Endometrial microvascular endothelial cells (primary cell): ENCODE measurements around the gene CDK10. TPM values are rescaled to one million over a fixed set of nuclear protein-coding genes. Genes with fewer than 3 reads are reported as not detected.

ENCODE experiments used
- in situ Hi-C: cut with HindIII; loops from 2 replicates; pipeline ENCODE4 v1.10.0; 2017; ENCODE audit warnings: low sequenced_read_pairs, low pct_unique_long_range_greater_than_20kb; ENCODE audit errors: inconsistent ontology term
- total RNA-seq: library from RNA; depleted of rRNA; stranded (reverse); fragments of >200 nt; gene quantifications from one replicate; pipeline ENCODE4 v1.2.3, GENCODE V29; 2015; ENCODE audit errors: inconsistent ontology term

The CDK10 gene
- total RNA-seq, 1 donor from 2014 or later, result 58.4 TPM

DNA sequence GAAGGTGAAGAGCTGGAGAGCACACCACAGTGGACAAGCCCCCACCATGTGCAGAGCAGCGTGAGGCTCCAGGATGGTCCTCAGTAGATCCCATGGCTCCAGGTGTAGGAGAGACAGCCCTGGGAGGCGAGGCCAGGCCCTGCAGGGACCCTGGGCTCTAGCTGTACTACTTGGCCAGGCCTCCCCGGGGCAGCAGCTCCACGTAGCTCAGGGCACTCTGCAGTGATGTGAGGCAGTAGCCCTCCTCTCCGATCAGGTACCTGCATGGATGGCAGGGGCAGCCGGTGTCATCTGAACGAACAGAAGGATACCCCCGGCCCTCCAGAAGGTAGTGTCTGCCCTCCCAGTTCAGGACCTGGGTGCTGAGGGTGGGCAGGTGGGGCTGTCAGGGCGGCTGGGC, 21.2 kb downstream of the CDK10 start:
- in situ Hi-C loops, result no loop called here

DNA sequence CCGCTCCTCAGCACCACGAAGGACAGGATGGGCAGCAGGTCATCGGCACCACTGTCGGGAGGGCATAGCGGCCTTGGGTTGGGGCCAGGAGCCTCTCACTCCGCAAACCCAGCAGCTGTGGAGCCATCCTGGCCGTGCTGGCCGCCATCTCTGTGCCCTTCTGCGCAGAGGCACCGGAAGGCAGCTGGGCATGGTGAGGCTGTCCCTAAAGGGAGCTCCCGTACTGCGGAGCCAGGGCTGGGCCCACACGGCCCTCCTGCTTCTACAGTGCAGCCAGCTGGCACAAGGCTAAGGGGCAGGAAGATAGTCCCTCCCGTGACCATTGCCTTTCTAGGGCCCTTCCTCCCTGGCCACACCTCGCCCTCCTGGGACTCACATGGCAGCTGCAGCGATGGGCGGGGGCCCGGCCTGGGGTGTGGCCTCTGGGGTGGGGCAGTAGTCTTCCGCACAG, 22.0 kb downstream of the CDK10 start:
- in situ Hi-C loops, result no loop called here

DNA sequence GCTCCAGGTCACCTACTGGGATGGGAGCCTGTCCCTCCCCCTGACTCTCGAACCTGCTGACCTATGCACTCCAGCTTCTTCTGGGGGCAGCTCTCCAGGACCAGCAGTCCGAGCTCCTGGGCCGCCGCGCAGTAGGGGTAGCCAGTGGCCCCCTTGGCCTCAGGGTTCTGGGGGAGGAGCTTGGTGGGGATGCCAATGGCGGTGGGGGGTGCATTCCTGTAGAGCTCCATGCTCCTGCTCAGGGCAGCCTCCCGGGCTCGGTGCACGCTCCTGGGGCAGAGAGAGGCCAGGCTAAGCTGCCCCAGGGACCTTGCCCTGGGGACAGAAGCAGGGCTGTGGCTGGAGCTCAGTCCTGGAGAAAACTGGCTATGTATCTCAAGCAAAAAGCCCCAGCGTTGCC, 22.7 kb downstream of the CDK10 start:
- in situ Hi-C loops, result no loop called here

DNA sequence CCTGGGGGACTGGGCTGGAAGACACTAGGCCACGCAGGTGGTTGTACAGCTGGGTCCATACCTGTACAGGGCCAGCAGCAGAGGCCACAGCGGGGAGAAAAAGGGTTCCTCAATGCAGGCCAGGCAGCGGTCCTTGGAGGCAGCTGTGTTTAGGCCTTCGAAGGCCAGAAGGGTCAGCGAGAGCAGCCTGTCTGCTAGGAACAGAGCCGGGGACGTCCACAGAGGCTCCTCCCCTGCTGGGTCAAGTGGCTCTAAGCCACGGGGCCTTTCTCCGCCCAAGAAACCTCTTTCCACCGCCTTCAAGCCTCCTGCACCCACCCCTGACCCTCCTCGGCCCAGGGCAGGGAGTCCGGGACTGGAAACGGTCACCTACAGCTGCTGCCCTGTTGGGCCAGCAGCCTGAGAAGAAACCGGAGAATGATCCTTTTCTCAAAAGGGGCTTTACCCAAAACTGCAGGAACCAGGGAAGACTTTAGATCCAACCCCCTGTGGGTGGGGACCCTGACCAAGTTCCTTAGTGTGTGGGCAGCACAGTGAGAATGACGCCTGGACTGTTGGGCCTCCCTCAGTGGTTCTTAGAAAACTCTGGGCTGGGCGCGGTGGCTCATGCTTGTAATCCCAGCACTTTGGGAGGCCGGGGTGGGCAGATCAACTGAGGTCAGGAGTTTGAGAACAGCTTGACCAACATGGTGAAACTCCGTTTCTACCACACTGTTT, 23.4 kb downstream of the CDK10 start:
- in situ Hi-C loops, result no loop called here

DNA sequence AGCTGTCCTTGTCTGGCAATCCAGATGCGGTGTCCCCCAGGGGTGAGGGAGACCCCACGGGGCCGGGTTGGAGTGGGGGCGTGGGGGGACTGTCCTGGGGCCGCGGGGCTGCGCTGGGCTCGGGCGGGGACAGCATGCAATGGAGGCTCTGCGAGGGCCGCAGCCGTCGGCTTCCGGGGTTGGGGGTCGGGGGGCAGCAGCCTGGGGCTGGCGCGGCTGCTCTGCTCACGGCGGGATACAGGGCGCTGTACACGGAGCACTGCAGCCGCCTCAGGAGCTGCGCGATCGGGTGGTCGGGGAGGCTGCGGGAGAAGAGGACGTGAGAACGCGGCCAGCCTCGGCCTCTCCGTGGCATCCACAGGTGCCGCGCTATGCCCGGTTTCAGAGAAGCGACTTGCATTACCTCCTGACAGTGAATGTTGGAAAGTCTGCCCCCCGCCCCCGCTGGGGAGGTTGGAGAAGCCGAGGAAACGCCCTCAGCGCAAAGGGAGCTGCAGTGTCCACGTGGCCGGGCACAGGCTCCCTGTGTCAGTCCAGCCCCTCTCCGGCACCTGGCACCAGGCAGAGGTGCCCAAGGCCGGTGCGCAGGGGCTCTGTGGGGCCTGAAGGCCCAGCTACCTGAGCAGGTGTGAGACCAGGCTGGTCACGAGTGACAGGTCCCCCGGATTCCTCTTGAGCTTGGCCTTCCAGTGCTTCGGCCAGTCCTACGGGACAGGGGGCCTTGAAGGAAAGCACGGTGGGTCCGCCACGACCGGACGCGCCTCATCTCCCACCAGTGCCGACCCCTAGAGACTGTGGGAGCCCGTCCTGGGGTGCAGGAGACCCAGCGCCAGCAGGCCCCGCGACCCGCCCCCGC, 24.4 kb downstream of the CDK10 start:
- in situ Hi-C loops, result no loop called here

DNA sequence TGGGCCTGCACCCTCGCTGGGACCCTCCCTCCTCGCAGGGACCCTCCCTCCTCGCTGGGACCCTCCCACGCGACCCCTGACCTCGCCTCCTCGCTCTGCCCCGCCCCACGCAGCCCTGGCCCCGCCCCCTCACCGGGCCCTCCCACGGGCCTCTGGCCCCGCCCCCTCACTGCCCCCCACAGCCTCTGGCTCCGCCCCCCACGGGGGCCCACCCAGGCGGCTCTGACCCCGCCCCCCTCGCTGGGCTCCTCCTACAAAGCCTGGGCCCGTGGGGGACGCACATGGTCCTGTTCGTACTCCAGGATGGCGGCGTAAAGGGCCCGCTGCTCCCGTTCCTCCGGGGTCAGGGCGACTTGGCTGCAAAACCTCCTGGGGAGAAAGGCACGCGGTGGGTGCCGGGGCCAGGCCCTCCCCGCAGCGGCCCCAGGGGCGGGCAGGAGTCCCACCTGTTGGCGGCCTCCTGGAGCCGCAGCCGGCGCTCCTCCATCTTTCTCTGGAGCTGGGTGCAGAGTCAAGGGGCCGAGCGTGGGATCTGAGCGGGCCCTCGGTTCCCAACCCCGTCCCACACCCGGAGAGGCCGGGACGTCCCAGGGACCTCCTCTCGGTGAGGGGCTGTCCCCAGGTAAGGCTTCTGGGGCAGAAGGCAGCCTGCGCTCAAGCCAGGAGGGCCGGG, 25.2 kb downstream of the CDK10 start:
- in situ Hi-C loops, result no loop called here

DNA sequence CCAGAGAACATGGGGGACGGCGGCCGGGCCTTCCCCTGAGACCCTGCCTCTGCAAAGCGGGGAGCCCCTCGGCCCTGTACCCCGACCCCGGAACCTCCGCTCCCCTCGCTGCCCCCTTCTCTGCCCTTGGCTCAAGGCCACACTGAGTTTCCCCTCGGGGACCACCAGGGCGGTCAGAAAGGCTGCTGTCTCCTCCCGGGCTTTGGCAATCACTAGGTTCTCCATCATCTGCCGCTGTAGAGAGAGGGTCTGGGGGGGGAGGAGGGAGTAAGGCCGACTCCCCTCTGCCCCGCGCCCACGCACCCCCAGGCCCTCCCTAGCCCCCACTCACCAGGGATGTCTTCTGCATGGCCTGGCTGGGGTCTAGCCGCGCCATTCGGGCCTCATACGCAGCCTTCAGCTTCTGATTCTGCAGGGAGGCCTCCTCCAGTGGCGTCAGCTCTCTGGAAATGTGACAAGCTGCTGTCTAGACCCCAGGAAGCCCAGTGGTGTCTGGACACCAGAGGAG, 25.8 kb downstream of the CDK10 start:
- in situ Hi-C loops, result no loop called here

DNA sequence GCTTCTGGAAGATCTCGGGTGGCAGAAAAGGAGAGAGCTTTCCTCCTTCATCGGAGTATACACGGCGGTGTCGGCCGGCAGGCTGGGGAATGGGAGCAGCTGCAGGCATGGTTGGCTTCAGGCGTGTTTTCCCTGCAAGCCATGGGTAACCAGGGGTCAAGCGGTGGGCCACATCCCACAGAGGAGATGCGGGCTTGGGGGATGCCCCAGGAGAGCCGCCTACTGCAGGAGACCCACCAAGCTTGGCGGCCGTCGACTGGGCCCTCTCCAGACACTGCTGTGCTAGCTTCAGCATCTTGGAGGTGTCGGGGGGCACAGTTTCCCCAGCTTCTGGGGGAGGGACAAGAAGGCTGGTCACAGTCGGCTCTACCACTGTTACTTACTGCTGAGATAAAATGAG, 30.0 kb downstream of the CDK10 start:
- in situ Hi-C loops, result no loop called here

DNA sequence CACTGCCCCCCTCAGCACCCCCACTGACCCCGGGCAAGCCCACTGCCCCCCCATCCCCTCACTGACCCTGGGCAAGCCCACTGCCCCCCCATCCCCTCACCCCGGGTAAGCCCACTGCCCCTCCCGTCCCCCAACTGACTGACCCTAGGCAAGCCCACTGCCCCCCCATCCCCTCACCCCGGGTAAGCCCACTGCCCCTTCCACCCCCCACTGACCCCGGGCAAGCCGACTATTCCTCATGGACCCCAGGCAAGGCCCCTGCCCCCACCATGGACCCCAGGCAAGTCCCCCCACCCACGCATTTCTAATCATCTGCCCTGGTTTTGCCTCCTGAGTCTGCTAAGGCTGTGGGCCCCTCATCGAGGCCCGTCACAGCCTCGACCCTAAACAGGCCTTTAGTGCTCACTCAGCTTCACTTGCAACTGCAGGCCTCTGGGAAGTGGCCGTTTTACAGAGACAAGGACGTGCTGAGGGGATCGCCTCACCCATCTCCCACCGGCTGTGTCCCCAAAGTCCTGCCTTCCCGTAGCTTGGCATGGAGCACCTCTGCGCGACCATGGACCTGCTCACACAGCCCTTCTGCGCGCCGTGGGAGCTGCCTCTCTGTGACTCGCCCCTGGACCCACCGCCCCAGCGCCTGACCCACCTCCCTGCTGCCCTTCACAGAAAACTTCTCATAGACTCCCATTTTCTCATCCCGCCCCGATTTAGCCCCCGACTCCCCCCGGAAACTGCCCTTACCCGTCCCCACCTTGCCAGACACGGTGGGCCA, 30.6 kb downstream of the CDK10 start:
- in situ Hi-C loops, result no loop called here

DNA sequence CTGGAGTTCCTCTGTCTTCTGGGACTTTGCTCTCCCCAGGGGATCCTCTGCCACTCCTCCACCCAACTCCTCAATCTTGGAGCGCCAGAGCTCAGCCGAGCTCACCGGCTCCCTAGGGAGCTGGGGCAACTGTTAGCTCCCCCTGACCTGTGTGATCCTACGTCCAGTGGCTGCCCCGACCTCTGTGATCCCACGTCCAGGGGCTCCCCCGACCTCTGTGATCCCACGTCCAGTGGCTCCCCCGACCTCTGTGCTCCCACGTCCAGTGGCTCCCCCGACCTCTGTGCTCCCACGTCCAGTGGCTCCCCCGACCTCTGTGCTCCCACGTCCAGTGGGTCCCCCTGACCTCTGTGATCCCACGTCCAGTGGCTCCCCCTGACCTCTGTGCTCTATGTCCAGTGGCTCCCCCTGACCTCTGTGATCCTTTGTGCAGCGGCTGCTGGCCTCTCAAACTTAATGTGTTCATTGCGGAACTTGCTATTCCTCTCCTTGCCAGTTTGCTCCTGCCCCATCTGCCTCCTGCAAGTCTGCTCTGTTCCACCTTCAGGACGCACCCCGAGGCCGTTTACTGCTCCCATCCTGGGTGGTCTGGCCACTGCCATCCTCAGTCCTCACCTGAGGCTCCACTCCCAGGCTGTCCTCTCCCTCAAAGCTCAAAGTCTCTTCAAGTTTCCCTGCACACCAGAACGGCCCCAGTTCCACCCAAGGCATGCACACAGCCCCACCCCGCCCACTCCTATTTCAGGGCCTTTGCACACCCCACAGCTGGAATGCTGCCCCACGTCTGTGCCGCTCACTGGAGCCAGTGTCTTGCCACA, 31.4 kb downstream of the CDK10 start:
- in situ Hi-C loops, result no loop called here

DNA sequence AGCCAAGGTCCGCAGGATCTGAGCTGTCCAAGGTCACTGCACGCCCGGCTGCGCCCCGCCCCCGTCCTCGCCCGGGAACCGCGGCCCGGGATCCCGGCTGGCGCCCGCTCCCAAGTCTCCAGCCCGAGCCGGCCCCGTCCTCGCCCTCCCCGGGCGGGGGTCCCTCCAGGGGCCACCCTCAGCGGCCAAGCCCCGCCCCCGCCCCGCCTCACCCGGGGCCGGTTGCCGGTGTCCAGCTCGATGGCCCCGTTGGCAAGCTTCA, 34.0 kb downstream of the CDK10 start:
- in situ Hi-C loops, result no loop called here

DNA sequence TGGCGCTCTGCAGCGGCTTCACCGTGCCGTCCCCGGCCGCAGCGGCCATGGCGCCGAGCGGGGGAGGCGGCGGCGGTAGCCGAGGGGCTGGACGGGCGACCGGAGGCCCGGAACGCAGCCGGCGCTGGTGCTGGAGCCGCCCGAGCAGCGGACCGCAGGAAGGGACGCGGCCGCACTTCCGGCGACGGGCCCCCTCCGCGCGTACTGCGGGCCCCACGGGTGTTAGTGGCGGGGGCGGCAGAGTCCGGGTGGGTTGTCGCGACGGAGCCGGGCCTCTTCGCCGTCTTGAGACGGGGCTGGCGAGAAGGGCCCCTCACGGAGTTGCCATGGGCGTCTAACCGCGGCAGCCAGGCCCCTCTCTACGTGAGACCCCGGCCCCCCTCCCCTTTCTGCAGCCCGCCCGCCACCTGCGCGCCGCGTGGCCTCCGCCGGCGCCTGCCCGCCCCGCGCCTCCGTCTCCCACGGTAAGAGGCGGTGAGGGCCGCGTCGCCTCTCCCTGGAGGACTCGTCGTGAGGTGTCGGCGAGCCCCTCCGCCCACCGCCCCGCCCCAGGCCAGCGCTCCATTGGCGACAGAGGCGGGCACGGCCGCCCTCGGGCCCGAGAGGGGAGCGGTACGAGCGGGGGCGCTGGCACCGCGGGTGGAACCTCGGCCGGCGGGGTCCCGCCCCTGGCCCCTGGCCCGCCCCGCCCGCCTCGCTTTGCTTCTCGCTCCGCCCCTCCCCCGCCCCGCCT, 34.5 kb downstream of the CDK10 start, which contains the start of the genes VPS9D1 and ZNF276:
Gene VPS9D1, minus strand, starts transcription at position 86 of the 733 bp plus-strand sequence. Its CDS starts 37 bp downstream, at position 49.
Gene ZNF276, plus strand, starts transcription at position 725 of the 733 bp plus-strand sequence. CDS start 104 bp downstream, outside the sequence.
- in situ Hi-C loops, result no loop called here

DNA sequence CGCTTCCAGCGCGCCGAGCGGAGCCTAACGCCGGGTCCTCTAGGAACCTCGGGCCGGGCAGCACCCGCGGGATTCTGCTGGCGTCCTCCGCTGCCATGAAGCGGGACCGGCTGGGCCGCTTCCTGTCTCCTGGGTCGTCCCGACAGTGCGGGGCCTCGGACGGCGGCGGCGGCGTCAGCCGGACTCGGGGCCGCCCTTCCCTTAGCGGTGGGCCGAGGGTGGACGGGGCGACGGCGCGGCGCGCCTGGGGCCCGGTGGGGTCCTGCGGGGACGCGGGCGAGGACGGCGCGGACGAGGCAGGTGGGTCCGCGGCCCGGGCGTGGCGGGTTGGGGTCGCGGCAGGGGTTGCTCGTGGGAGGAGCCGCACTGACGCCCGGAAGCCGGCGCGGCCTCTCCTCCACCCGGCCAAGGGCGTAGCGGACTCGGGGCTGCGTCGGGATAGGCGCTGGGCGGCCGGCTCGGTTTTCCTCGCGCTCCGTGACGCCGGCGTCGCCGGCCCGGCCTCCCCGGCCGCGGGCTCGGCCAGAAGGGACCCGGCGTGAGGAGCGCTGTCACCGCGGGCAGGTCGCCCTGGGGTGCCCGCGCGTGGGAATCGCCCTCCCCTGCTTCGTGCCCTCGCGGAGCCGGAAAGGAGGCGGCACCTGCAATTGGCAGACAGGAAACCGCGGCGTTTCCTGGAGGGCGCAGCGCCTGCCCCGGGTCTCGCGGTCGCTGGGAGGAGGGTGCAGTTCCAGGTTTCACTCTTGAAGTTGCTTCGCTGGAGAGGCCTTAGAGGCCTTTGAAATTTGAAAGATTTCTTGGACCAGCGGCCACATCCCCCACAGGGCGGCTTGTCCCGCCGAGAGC, 35.3 kb downstream of the CDK10 start:
- in situ Hi-C loops, result no loop called here

DNA sequence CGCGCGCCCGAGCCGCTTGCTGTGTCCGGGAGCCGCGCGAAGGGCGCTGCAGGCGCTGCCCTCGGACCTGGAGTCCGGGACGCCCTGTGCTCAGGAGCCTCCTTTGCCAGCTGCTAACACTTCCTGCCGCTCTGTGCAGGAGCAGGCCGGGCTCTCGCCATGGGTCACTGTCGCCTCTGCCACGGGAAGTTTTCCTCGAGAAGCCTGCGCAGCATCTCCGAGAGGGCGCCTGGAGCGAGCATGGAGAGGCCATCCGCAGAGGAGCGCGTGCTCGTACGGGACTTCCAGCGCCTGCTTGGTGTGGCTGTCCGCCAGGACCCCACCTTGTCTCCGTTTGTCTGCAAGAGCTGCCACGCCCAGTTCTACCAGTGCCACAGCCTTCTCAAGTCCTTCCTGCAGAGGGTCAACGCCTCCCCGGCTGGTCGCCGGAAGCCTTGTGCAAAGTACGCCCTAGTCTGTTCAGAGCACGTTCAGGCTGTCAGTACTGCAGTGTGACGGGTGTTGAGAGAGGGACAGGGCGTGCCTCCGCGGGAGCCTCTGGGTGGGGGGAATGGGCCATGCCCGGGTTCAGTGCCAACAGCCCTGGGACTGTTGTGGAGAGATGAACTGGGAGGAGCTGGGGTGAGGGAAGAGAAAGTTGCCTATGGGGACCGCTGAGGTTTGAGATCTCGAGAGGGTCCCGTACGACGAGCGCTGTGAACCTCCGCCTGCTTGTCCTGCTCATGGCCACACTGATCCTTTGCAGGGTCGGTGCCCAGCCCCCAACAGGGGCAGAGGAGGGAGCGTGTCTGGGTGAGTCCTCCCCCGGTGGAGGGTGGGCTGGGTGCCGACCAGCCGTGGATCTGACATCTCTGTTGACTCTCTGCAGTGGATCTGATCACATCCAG, 36.1 kb downstream of the CDK10 start:
- in situ Hi-C loops, result no loop called here

DNA sequence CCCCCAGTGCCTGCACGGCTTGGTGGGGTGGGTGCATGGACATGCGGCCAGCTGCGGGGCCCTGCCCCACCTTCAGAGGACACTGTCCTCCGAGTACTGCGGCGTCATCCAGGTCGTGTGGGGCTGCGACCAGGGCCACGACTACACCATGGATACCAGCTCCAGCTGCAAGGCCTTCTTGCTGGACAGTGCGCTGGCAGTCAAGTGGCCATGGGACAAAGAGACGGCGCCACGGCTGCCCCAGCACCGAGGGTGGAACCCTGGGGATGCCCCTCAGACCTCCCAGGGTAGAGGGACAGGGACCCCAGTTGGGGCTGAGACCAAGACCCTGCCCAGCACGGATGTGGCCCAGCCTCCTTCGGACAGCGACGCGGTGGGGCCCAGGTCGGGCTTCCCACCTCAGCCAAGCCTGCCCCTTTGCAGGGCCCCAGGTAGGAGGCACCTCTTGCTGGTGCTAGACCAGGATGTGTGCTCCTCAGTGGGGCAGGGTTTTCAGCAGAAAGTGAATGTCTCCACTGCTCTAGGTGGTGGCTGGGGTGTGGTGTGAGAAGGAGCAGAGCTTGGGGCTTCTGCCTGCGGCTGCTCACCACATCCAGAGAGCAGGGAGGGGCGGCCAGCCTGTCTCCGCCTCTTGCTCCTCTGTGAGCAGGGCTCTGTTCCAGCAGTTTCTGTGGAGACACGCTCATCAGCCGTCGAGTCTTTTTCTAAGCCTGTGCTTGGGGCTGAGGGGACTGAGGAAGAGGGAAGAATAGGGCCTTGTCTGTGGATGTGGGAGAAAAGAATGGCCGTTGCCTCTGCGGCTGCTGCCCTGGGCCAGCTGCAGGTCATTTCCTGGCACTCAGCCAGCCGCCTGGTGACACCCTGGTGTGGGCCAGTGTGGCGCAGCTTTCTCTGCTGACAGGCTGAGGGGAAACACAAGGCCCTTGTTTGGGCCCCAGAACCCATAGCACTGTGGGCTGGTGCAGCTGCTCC, 37.1 kb downstream of the CDK10 start:
- in situ Hi-C loops, result no loop called here
